Mammary epithelial cell (primary cell): ENCODE results near the gene HIC2.
"Not testable (repeated sequence)": the region's sequence is repeated elsewhere in the genome, so short reads cannot be mapped to it uniquely, and the experiment has no call there.

Experiments used
- EZH2 ChIP-seq: IDR thresholded peaks from 2 replicates; pipeline ENCODE4 v1.6.1; 2012; ENCODE audit warnings: low read length, inconsistent platforms, borderline replicate concordance
- TF ChIP-seq, protein P1 (sequence below), 2 donors: IDR thresholded peaks in 1 of 2; conservative IDR thresholded peaks in 1 of 2; 2 replicates each; pipeline ENCODE4 v1.5.1; 2011 to 2012; ENCODE audit warnings: inconsistent platforms in 2 of 2, low read length in 2 of 2, mild to moderate bottlenecking in 2 of 2, control low read depth in 1 of 2, low read depth in 1 of 2; ENCODE audit not compliant: insufficient read depth in 1 of 2; ENCODE audit errors: extremely low read depth in 1 of 2

DNA sequence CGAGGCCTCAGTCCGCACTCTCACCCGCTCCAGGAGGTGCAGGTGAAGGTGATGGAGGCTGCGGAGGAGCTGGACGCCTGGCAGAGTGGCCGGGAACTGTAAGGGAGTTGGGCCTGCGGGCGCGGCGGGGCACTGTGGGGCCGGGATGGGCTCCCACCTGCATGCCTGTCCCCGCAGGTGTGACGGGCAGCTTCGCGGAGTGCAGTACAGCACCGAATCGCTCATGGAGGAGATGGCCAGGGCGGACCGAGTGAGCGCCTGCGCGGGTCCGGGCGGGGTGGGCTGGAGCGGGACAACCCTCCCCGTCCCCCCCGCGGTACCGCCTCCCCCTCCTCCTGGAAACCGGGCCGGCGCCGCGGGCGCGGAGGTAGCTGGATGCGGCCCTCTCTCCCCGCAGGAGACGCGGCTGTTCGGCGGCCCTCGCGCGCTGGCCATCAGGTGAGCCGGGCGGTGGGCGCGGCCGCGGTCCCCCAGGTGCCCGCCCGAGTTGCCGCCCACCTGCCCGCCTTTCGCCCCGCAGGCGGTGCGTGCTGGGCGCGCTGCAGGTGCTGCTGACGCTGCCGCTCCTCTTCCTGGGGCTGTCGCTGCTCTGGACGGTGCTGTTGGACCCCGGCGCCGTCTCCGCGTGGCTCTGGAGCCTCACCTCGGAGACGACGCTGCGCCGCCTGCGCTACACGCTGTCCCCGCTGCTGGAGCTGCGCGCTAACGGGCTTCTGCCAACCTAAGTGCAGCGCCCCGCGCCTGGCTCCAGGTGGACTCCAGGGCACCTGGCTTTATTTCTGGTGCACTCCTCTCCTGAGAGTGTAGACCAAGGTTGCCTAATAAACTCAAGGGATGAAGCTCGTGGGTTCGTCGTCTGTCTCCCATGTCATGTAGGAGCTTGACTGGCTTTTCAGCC, 52.2 kb downstream of the HIC2 start:
- TF ChIP-seq, protein P1, sequence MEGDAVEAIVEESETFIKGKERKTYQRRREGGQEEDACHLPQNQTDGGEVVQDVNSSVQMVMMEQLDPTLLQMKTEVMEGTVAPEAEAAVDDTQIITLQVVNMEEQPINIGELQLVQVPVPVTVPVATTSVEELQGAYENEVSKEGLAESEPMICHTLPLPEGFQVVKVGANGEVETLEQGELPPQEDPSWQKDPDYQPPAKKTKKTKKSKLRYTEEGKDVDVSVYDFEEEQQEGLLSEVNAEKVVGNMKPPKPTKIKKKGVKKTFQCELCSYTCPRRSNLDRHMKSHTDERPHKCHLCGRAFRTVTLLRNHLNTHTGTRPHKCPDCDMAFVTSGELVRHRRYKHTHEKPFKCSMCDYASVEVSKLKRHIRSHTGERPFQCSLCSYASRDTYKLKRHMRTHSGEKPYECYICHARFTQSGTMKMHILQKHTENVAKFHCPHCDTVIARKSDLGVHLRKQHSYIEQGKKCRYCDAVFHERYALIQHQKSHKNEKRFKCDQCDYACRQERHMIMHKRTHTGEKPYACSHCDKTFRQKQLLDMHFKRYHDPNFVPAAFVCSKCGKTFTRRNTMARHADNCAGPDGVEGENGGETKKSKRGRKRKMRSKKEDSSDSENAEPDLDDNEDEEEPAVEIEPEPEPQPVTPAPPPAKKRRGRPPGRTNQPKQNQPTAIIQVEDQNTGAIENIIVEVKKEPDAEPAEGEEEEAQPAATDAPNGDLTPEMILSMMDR (conservative IDR thresholded peaks at IDR 0.05 in 1 of 2, IDR thresholded peaks at IDR 0.05 in 1 of 2; ENCODE audit: extremely low read depth in 1 of 2, insufficient read depth in 1 of 2, low read depth in 1 of 2, low read length in 2 of 2), result not testable (repeated sequence)
- TF ChIP-seq EZH2, result not testable (repeated sequence)
